Type B pancreatic cell (in vitro differentiated cells): ENCODE measurements around the gene SH3RF3. TPM values are rescaled to one million over a fixed set of nuclear protein-coding genes. Genes with fewer than 3 reads are reported as not detected.

ENCODE experiments used
- DNase-seq: peaks from one replicate; pipeline ENCODE4 v3.0.0; 2021; ENCODE audit warnings: mixed read lengths; ENCODE audit not compliant: unreplicated experiment; ENCODE audit errors: extremely low spot score
- H3K27ac Mint-ChIP-seq: 2 replicates; pipeline ENCODE4 v1.8.0; 2021; ENCODE audit warnings: mild to moderate bottlenecking, mixed read lengths
- H3K27me3 Mint-ChIP-seq: 2 replicates; pipeline ENCODE4 v1.8.0; 2021; ENCODE audit warnings: mixed read lengths
- H3K36me3 Mint-ChIP-seq: 2 replicates; pipeline ENCODE4 v1.8.0; 2021; ENCODE audit warnings: mixed read lengths
- H3K4me1 Mint-ChIP-seq: one replicate; pipeline ENCODE4 v1.8.0; 2021; ENCODE audit warnings: mixed read lengths; ENCODE audit not compliant: unreplicated experiment
- H3K4me3 Mint-ChIP-seq: 2 replicates; pipeline ENCODE4 v1.8.0; 2021; ENCODE audit warnings: mild to moderate bottlenecking, mixed read lengths
- H3K9me3 Mint-ChIP-seq: 2 replicates; pipeline ENCODE4 v1.8.0; 2021; ENCODE audit warnings: mixed read lengths
- CTCF ChIP-seq: fragments of 200-600 bp; sonication (generic); conservative IDR thresholded peaks from 2 replicates; pipeline ENCODE4 v1.5.0; 2021; ENCODE audit warnings: antibody characterized with exemption, mild to moderate bottlenecking
- total RNA-seq: library from RNA; stranded (reverse); gene quantifications from 2 replicates; pipeline ENCODE4 v1.2.1, GENCODE V29; 2021; ENCODE audit warnings: low replicate concordance

The SH3RF3 gene
- total RNA-seq, 1 donor from 2014 or later: 13.9 TPM

- TF ChIP-seq CTCF: no peak
- H3K9me3 Mint-ChIP-seq: peaks cover 4% of the 10 kb centered on the region
- DNase-seq: no peak
- H3K4me1 Mint-ChIP-seq: peaks cover 8% of the 10 kb centered on the region
- no peaks in the 10 kb centered on the region for H3K27me3 Mint-ChIP-seq
- no peak overlapping the region for H3K27ac Mint-ChIP-seq
- H3K36me3 Mint-ChIP-seq: no peaks in the 10 kb centered on the region
- no peak overlapping the region for H3K4me3 Mint-ChIP-seq
Measured at GRCh38 chr2:109089602-109090300, 39.3 kb upstream of the SH3RF3 start.

GRCh38 chr2:109091526-109091925, 37.5 kb upstream of the SH3RF3 start:
- Mint-ChIP-seq H3K27ac (no peak overlapping the region), H3K27me3 (no peaks in the 10 kb centered on the region), H3K4me1 (peaks cover 8% of the 10 kb centered on the region), H3K36me3 (no peaks in the 10 kb centered on the region), H3K9me3 (peaks cover 9% of the 10 kb centered on the region), H3K4me3 (no peak overlapping the region)
- TF ChIP-seq CTCF: no peak
- DNase-seq: peak; percentile 40

DNA sequence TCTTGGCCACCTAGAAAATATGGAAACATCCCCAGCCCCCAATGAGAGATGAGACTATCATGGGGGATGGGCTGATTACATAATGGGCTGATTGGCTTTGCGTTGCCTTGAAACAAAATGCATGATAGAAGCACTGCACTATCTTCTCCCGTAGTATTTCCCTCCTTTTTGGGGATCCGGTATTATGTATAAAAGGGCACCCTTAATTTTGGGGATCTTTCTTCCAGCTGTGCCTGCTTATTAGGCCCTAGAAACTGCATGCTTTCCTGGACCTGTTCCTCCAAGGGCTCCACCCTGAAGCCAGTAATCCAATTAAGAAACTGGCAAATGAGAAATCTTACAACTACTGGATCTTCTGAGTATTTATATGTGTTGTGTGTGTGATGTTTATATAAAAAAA, 34.9 kb upstream of the SH3RF3 start:
- no peak overlapping the region for H3K4me3 Mint-ChIP-seq
- DNase-seq: no peak
- no peak for TF ChIP-seq CTCF
- no peaks in the 10 kb centered on the region for H3K27me3 Mint-ChIP-seq
- H3K27ac Mint-ChIP-seq: no peak overlapping the region
- H3K9me3 Mint-ChIP-seq: peaks cover 5% of the 10 kb centered on the region
- H3K4me1 Mint-ChIP-seq: peaks cover 13% of the 10 kb centered on the region
- H3K36me3 Mint-ChIP-seq: no peaks in the 10 kb centered on the region

- H3K27me3 Mint-ChIP-seq: peaks cover 4% of the 10 kb centered on the region
- no peak for TF ChIP-seq CTCF
- no peak overlapping the region for H3K27ac Mint-ChIP-seq
- no peaks in the 10 kb centered on the region for H3K36me3 Mint-ChIP-seq
- peaks cover 5% of the 10 kb centered on the region for H3K9me3 Mint-ChIP-seq
- no peak overlapping the region for H3K4me3 Mint-ChIP-seq
- H3K4me1 Mint-ChIP-seq: peaks cover 17% of the 10 kb centered on the region
- DNase-seq: no peak
Measured at GRCh38 chr2:109098251-109098920, 30.6 kb upstream of the SH3RF3 start.

DNA sequence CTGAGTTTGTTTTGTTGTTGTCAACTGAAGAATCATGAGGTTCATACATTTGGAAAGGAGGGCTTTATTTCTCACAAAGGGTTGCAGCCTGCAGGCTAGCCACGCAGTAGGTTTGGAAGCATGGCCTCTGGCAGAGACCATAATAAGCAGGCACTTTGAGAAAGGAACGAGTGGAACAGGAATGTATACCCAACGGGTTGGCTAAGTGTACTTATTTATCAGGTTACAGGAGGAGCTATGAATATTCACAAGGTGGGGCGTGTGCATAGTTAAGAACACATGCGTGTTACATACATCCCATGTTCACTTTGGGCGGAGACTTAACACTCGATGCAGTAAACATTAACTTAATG, 30.1 kb upstream of the SH3RF3 start:
- Mint-ChIP-seq H3K9me3 (peaks cover 5% of the 10 kb centered on the region), H3K27me3 (peaks cover 4% of the 10 kb centered on the region), H3K4me1 (peaks cover 19% of the 10 kb centered on the region), H3K27ac (no peak overlapping the region), H3K36me3 (no peaks in the 10 kb centered on the region), H3K4me3 (no peak overlapping the region)
- no peak for TF ChIP-seq CTCF
- DNase-seq: no peak
